ENCODE measurements around the gene CGNL1. TPM values are rescaled to one million over a fixed set of nuclear protein-coding genes. Genes with fewer than 3 reads are reported as not detected.

Gene CGNL1
- total RNA-seq, 1 donor from 2014 or later = 2.8 TPM

GRCh38 chr15:57460208-57460816, 84.0 kb downstream of the CGNL1 start:
- no peaks in the 10 kb centered on the region for H3K36me3 ChIP-seq (ENCODE audit: control insufficient read depth, insufficient read depth, low read length)
- H3K4me3 ChIP-seq (ENCODE audit: low read depth, low read length) = no peak overlapping the region
- TF ChIP-seq, protein P1, sequence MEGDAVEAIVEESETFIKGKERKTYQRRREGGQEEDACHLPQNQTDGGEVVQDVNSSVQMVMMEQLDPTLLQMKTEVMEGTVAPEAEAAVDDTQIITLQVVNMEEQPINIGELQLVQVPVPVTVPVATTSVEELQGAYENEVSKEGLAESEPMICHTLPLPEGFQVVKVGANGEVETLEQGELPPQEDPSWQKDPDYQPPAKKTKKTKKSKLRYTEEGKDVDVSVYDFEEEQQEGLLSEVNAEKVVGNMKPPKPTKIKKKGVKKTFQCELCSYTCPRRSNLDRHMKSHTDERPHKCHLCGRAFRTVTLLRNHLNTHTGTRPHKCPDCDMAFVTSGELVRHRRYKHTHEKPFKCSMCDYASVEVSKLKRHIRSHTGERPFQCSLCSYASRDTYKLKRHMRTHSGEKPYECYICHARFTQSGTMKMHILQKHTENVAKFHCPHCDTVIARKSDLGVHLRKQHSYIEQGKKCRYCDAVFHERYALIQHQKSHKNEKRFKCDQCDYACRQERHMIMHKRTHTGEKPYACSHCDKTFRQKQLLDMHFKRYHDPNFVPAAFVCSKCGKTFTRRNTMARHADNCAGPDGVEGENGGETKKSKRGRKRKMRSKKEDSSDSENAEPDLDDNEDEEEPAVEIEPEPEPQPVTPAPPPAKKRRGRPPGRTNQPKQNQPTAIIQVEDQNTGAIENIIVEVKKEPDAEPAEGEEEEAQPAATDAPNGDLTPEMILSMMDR (IDR thresholded peaks at IDR 0.05; ENCODE audit: insufficient read depth, low read length, poor library complexity, severe bottlenecking) = no peak
- DNase-seq (ENCODE audit: low read depth) = no peak
- H3K27me3 ChIP-seq (ENCODE audit: control insufficient read depth, insufficient read depth, low read length) = no peaks in the 10 kb centered on the region

- DNase-seq (ENCODE audit: low read depth) = no peak
- TF ChIP-seq, protein P1 (IDR thresholded peaks at IDR 0.05; ENCODE audit: insufficient read depth, low read length, poor library complexity, severe bottlenecking) = no peak
- H3K4me3 ChIP-seq (ENCODE audit: low read depth, low read length) = no peak overlapping the region
- H3K27me3 ChIP-seq (ENCODE audit: control insufficient read depth, insufficient read depth, low read length) = no peaks in the 10 kb centered on the region
- H3K36me3 ChIP-seq (ENCODE audit: control insufficient read depth, insufficient read depth, low read length) = no peaks in the 10 kb centered on the region
Measured at GRCh38 chr15:57461541-57461940, 85.2 kb downstream of the CGNL1 start.

- Histone ChIP-seq H3K4me3 (ENCODE audit: low read depth, low read length) (no peak overlapping the region), H3K36me3 (ENCODE audit: control insufficient read depth, insufficient read depth, low read length) (no peaks in the 10 kb centered on the region), H3K27me3 (ENCODE audit: control insufficient read depth, insufficient read depth, low read length) (no peaks in the 10 kb centered on the region)
- DNase-seq (ENCODE audit: low read depth) = no peak
- TF ChIP-seq, protein P1 (IDR thresholded peaks at IDR 0.05; ENCODE audit: insufficient read depth, low read length, poor library complexity, severe bottlenecking) = peak; percentile 8
Measured at GRCh38 chr15:57462381-57462780, 86.1 kb downstream of the CGNL1 start.

GRCh38 chr15:57463360-57463759, 87.1 kb downstream of the CGNL1 start:
- Histone ChIP-seq H3K4me3 (ENCODE audit: low read depth, low read length) (no peak overlapping the region), H3K36me3 (ENCODE audit: control insufficient read depth, insufficient read depth, low read length) (no peaks in the 10 kb centered on the region), H3K27me3 (ENCODE audit: control insufficient read depth, insufficient read depth, low read length) (no peaks in the 10 kb centered on the region)
- TF ChIP-seq, protein P1 (IDR thresholded peaks at IDR 0.05; ENCODE audit: insufficient read depth, low read length, poor library complexity, severe bottlenecking) = no peak
- DNase-seq (ENCODE audit: low read depth) = no peak

- DNase-seq (ENCODE audit: low read depth) = no peak
- H3K36me3 ChIP-seq (ENCODE audit: control insufficient read depth, insufficient read depth, low read length) = no peaks in the 10 kb centered on the region
- no peaks in the 10 kb centered on the region for H3K27me3 ChIP-seq (ENCODE audit: control insufficient read depth, insufficient read depth, low read length)
- TF ChIP-seq, protein P1 (IDR thresholded peaks at IDR 0.05; ENCODE audit: insufficient read depth, low read length, poor library complexity, severe bottlenecking) = no peak
- H3K4me3 ChIP-seq (ENCODE audit: low read depth, low read length) = no peak overlapping the region
Measured at GRCh38 chr15:57464480-57464879, 88.2 kb downstream of the CGNL1 start.

DNA sequence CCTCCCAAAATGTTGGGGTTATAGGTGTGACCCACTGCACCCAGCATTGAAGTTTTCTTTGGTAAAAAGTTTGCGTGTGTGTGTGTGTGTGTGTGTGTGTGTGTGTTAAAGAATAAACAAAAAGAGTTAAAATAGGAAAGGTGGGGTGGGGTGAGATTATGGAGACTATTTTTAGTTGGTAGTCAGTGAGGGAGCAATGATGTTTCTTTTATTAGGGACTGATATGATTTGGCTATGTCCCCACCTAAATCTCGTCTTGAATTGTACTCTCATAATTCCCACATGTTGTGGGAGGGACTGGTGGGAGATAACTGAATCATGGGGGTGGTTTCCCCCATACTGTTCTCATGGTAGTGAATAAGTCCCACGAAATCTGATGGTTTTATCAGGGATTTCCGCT, 92.2 kb downstream of the CGNL1 start:
- no peaks in the 10 kb centered on the region for H3K27me3 ChIP-seq (ENCODE audit: control insufficient read depth, insufficient read depth, low read length)
- no peak for DNase-seq (ENCODE audit: low read depth)
- H3K4me3 ChIP-seq (ENCODE audit: low read depth, low read length) = no peak overlapping the region
- peaks cover 2% of the 10 kb centered on the region for H3K36me3 ChIP-seq (ENCODE audit: control insufficient read depth, insufficient read depth, low read length)
- TF ChIP-seq, protein P1 (IDR thresholded peaks at IDR 0.05; ENCODE audit: insufficient read depth, low read length, poor library complexity, severe bottlenecking) = no peak

All from kidney epithelial cell (primary cell).